Measurements from ENCODE around the gene VNN1. TPM values are rescaled to one million over a fixed set of nuclear protein-coding genes. Genes with fewer than 3 reads are reported as not detected.
A peak's percentile ranks its signal among the peaks of the same experiment; 100 is the strongest.
"Not testable (repeated sequence)": the region's sequence is repeated elsewhere in the genome, so short reads cannot be mapped to it uniquely, and the experiment has no call there.

VNN1 gene
- polyA plus RNA-seq, 10 donors = 0.12 to 0.43 (median 0.26) TPM

DNA sequence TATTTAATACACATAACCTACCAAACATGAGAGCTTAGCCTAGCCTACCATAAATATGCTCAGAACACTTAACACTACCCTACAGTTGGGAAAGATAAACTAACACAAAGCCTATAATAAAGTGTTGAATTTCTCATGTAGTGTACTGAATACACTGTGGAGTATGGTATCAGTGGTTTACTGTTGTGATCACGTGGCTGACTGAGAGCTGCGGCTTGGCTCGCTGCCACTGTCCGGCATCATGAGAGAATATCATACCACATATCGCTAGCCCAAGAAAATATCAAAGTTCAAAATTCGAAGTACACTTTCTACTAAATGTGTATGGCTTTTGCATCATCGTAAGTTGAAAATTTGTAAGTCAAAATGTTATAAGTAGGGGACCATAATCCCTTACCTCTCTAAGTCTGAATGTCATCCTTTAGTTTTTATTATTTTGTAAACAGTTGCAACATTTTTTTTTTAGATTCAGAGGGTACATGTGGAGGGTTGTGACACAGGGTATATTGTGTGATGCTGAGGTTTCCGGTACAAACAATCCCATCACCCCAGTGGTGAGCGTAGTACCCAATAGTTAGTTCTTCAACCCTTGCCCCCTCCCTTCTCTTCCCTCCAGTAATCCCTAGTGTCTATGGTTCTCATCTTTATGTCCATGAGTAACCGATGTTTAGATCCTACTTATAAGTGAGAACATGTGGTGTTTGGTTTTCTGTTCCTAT, 40.3 kb downstream of the VNN1 start:
- no peak for DNase-seq

DNA sequence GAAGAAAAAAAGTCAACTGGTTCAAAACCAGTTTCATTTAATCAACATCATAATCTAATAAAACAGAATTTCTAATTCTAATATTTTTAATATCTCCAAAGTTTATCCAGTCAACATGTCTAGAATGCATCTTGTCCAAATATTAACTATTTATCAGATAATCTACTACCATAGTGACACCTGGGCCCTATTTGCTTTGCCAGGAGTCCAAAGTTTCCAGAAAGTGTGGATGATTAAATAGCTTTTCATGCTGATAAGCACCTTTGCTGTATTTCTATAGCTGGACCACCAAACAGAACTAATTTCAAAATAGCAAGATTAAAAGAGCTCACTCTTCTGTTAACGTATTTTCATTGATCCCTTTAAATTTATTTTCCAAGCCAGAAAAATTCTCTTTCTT, 42.6 kb downstream of the VNN1 start:
- DNase-seq = no peak

DNA sequence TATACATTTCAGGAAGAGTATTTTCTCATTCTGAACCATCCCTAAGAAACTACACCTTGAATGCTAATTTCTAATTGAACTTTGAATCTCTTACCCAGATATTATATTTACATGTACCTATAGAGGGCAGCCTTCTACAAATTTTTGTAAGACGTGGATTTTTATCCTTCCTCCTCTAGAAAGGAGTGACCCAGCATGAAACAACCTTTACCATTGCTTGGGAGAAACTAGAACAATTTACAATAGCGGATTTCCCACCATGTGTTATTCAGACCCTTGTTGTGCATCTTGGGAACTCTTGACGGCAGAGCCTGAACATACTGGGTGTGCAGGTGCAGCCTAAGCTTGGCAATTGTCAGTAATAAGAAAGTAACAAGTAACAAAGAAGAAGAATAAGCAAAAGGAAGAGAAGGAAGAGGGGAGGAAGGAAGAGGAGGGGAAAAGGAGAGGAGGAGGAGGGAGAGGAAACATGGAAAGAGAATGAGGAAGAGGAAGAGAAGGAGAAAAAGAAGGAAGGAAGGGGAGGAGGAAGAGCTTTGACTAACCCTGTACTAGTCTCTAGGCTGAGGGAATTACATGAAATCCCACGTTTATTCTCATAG, 44.1 kb downstream of the VNN1 start:
- peak; percentile 9 to 63 (median 23) for DNase-seq

DNA sequence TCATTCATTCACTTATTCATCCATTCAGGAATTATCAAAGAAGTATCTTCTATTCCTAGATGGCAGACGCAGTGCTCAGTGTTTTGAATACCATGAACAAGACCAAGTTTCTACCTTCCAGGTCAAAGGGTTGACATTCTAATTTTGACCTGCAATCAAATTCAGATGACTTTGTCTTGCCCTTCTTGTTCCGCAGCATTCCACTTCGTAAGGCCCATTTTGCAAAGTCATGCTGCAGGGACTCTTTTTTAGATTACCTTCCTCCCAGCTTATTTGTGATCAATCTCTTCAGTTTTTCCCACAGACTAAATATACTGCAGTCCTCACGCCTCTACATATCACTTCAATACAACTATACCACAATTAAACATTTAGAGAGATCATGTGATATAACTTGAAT, 47.7 kb downstream of the VNN1 start:
- no peak for DNase-seq

DNA sequence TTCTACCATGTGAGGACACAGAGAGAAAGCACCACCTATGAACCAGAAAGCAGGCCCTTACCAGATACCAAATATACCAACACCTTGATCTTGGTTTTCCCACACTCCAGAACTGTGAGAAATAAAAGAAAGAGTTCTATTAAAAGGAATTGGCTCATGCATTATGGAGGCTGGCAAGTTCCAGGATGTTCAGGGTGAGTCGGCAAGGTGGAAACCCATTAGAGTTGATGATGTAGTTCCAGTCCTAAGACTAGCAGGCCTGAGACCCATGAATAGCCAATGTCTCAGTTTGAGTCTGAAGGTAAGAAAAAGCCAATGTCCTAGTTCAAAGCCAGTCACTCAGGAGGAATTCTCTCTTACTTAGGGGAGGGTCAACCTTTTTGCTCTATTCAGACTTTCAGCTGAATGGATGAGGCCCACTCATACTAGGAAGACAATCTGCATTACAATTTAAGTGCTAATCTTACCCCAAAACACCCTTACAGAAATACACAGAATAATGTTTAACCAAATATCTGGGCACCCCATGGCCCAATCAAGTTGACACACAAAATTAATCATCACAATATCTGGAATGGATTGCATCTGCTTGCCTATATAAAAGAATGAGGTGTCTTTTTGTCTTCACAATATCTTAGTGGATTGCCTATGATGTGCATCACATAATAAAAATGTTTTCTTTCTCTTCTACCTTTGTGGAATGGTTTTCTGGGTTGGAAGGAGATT, 49.4 kb downstream of the VNN1 start:
- DNase-seq = no peak

DNA sequence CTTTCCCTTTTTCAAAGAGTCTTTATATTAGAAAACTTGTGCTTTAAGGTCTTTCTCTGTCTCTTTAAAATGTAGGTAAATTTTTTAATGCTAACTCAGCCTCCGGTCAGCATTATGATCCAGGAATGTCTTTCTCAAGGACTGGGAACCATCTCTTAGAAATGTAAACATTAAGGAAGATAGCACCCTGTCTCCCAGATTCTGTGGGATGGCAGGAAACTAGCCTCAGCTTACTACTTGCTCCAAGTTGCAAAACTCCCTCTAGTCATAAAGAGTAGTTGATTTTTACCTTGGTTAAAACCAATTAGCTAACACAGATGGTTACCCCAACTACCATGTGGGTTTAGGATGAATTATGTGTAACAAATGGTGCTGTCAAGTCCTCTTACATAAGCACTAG, 50.2 kb downstream of the VNN1 start:
- no peak for DNase-seq

DNA sequence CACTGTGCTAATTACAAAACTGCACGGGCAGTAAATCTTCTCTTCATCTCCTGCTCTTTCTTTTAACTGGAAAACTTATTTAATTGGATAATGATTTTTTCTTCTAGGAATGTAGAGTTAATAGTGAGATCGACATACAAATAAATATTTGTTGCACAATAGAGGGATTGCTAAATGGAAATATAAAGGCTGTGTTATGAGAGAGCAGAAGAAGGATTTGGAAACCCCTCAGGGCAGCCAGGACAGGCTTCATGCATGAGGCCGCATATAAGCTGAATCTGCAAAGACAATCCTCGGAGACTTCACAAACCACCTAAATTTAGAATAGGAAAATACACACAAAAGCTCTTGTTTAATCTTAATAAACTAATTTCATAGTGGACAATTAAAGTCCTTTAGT, 51.9 kb downstream of the VNN1 start:
- DNase-seq = no peak

DNA sequence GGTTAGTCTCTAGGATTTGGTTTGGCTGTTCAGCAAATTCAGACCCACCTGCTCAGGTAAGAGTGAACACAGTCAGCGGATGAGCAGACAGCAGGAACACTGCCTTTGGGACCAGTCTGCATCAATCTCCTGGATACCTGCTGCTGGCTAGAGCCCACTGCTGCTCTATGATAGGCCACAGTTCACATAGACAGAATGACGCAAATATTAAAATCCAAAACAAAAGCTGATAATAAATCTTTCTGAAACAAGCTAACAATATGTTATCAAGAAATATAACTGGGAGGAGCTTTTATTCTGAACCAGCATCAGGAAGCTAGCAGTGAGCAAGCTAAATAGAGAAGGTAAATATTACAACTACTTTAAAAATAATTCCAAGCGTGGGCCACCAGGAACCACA, 54.8 kb downstream of the VNN1 start, which contains the start of gene TAAR1:
TAAR1 (minus strand) TSS at position 101 of the 400 bp plus-strand sequence. CDS start 13,179 bp downstream, outside the sequence.
- no peak for DNase-seq

DNA sequence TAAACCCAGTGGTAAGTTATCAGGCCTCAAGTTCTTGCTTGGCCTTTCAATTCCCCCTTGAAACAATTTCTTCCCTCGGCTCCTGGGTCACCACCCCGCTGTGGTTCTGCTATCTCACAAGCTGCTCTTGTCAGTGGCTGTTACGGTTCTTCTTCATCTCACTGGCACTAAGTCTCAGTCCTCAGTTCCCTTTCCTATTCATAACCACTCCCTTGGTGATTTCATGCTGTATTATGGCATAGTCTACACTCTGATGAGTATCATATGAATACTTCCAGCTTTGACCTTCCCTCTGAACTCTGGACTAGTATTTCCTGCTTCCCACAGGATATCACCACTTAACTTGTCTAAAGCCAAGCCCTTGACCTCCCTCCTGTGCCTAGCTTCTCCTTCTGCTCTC, 62.8 kb downstream of the VNN1 start:
- DNase-seq = no peak

DNA sequence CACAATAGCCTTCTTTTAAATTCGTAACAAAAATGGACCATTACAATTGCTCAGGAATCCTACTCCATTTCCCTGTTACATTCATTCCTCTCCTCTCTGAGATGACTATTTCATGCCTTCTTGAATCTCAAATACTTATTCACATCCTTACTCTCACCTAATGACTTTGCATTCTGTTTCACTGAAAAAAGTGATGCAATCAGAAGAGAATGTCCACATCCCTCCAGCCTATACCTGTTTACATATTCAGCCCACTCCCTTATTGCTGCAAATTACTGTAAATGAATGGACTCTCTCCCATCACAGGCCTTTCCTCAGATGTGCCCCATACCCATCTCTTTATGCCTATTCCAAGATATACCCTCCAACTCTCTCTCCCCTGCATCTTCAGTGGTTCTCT, 63.4 kb downstream of the VNN1 start:
- DNase-seq = no peak

DNA sequence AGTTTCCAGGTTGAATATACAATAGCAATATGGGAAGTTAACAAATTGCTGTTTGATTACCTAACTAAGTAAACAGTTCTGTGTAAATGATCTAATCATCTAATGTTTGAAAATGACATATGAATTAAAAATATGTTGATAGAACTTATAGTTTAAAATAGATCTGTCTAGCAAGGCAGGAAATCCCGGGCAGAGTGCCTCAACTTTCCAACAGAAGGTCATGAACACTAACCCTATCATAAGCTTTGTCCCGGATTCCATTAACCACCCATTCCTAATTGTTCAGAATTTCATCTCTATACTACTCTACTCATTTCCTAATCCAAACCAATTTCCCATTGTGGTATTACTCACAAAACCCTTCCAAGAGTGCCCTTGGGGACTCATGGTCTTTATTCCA, 65.0 kb downstream of the VNN1 start:
- DNase-seq = no peak

DNA sequence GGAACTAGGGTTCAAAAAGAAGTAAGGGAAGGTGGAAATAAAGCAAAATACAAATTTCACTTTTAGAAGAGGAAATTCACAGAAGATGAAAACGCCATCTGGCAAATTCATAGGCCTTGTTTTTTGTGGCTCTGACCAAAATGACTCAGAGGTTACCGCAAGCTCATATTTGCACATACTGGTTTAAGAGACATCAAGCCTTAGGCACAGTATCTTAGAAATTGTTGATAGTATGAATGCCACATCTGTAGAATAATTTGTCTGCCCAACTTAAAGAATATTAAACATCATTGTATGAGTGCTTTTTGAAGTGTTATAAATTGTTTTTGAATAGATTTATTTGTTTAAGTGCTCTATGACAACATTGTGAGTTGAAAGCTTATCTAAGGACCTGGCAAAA, 65.5 kb downstream of the VNN1 start:
- no peak for DNase-seq

DNA sequence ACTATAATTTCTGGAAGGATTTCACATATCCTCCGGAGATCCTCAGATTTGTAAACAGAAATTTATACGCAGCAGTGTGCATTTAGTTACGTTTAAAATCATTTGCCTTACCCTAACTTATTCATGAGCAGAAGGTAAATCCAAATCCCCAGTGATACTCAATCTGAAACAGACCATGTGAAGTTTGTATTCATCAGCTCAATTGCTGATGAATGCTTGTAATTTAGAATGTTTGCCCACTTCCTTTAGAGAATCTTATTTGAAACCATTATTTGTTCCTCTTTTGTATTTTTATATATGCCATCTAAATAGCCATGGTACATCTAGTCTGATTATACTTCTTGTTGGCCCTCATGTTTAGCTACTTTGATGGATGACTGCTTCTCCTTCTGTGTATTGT, 70.3 kb downstream of the VNN1 start:
- DNase-seq = no peak

DNA sequence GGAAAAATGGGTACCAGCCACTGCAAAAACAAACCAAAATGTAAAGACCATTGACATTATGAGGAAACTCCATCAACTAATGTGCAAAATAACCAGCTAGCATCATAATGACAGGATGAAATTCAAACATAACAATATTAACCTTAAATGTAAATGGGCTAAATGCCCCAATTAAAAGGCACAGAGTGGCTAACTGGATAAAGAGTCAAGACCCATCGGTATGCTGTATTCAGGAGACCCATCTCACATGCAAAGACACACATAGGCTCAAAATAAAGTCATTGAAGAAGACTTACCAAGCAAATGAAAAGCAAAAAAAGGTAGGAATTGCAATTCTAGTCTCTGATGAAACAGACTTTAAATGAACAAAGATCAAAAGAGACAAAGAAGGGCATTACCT, 76.7 kb downstream of the VNN1 start:
- not testable (repeated sequence) for DNase-seq

DNA sequence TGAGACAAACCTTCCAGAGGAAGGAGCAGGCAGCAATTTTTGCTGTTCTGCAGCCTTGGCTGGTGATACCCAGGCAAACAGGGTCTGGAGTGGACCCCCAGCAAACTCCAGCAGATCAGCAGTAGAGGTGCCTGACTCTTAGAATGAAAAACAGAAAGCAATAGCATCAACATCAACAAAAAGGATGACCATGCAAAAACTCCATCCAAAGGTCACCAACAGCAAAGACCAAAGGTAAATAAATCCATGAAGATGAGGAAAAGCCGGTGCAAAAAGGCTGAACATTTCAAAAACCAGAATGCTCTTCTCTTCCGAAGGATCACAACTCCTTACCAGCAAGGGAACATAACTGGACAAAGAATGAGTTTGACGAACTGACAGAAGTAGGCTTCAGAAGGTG, 77.9 kb downstream of the VNN1 start:
- not testable (repeated sequence) for DNase-seq

DNA sequence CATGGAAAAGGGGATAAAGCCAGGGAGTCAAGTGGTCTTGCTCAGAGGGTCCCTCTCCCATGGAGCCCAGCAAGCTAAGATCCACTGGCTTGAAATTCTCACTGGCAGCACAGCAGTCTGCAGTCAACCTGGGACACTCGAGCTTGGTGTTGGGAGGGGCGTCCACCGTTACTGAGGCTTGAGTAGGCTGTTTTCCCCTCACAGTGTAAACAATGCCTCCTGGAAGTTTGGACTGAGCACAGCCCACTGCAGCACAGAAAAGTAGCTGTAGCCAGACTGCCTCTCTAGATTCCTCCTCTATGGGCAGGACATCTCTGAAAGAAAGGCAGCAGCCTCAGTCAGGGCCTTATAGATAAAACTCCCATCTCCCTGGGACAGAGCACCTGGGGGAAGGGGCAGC, 78.6 kb downstream of the VNN1 start:
- DNase-seq = not testable (repeated sequence)

DNA sequence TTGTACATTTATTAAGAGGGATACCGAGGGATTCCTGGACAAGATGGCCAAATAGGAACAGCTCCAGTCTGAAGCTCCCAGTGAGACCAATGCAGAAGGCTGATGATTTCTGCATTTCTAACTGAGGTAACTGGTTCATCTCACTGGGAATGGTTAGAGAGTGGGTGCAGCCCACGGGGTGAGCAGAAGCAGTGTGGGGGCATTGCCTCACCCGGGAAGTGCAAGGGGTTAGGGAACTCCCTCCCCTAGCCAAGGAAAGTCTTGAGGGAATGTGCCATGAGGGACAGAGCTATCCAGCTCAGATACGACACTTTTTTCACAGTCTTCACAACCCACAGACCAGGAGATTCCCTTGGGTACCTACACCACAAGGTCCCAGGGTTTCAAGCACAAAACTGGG, 79.1 kb downstream of the VNN1 start:
- no peak for DNase-seq

DNA sequence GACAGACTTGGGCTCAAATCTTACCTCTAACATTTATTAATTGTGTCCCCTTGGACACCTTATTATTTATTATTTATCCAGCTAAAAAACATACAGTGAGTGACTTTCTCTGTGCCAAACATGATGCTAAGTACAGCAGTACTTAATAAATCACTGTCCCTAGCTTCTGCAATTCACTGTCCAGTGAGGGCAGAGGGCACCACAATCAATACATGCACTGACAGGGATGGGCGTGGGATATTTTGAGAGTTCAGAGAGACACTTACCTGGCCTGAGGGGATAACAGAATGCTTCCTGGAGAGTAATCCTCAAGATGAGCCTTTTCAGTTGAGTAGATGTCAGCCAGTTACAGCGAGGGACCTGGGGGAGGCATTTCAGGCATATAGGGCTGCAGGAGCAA, 80.5 kb downstream of the VNN1 start:
- DNase-seq = no peak

Other genes with a start within 250 kb of the VNN1 start
- gene STX7, start 200.9 kb downstream of the VNN1 start, polyA plus RNA-seq (ENCODE audit: insufficient read length in 10 of 10) = 10 to 100 TPM; 30.7 to 51.8 (median 37.0) TPM
- not detected for gene TAAR9, start 175.8 kb downstream of the VNN1 start, polyA plus RNA-seq (ENCODE audit: insufficient read length in 10 of 10)
- not detected for gene TAAR8, start 161.4 kb downstream of the VNN1 start, polyA plus RNA-seq (ENCODE audit: insufficient read length in 10 of 10)
- not detected for gene TAAR6, start 143.7 kb downstream of the VNN1 start, polyA plus RNA-seq (ENCODE audit: insufficient read length in 10 of 10)
- gene TAAR5, start 124.3 kb downstream of the VNN1 start, polyA plus RNA-seq (ENCODE audit: insufficient read length in 10 of 10) = not detected
- gene TAAR2, start 89.8 kb downstream of the VNN1 start, polyA plus RNA-seq (ENCODE audit: insufficient read length in 10 of 10) = not detected
- gene TAAR1, start 54.9 kb downstream of the VNN1 start, polyA plus RNA-seq (ENCODE audit: insufficient read length in 10 of 10) = not detected
- 1 to 10 TPM in 2 of 10 donors, under 1 TPM in 8; 0.12 to 1.8 (median 0.86) TPM for gene VNN2, start 43.8 kb upstream of the VNN1 start, polyA plus RNA-seq (ENCODE audit: insufficient read length in 10 of 10)
- 10 to 100 TPM in 4 of 10 donors, 1 to 10 TPM in 6; 8.1 to 12.1 (median 9.7) TPM for gene SLC18B1, start 84.6 kb upstream of the VNN1 start, polyA plus RNA-seq (ENCODE audit: insufficient read length in 10 of 10)
- gene RPS12, start 100.5 kb upstream of the VNN1 start, polyA plus RNA-seq (ENCODE audit: insufficient read length in 10 of 10) = 1,000 to 10,000 TPM; 2,169 to 3,080 (median 2,509) TPM